Hepatocyte (in vitro differentiated cells): ENCODE data around the gene TMEM92. TPM values are rescaled to one million over a fixed set of nuclear protein-coding genes. Genes with fewer than 3 reads are reported as not detected.
"Not testable (repeated sequence)": the region's sequence is repeated elsewhere in the genome, so short reads cannot be mapped to it uniquely, and the experiment has no call there.

ENCODE experiments used
- DNase-seq: peaks from one replicate; pipeline ENCODE4 v3.0.0-alpha.2; 2016; ENCODE audit warnings: low spot score
- H2AFZ ChIP-seq: fragments of 200-600 bp; sonication (generic); 2 replicates; pipeline ENCODE4 v1.6.0; 2016; ENCODE audit warnings: antibody characterized with exemption, mild to moderate bottlenecking
- H3K27ac ChIP-seq: fragments of 200-600 bp; sonication (generic); 2 replicates; pipeline ENCODE4 v1.5.1; 2016; ENCODE audit warnings: mild to moderate bottlenecking
- H3K27me3 ChIP-seq: fragments of 200-600 bp; sonication (generic); 2 replicates; pipeline ENCODE4 v1.6.1; 2016
- H3K36me3 ChIP-seq: fragments of 200-600 bp; sonication (generic); replicated peaks from 2 replicates; pipeline ENCODE4 v1.5.1; 2016; ENCODE audit warnings: low read depth; ENCODE audit not compliant: insufficient read depth
- H3K4me1 ChIP-seq: fragments of 200-600 bp; sonication (generic); 2 replicates; pipeline ENCODE4 v1.5.1; 2016; ENCODE audit warnings: mild to moderate bottlenecking, moderate library complexity; ENCODE audit not compliant: insufficient read depth
- H3K4me2 ChIP-seq: fragments of 200-600 bp; sonication (generic); 2 replicates; pipeline ENCODE4 v1.6.0; 2016
- H3K4me3 ChIP-seq: fragments of 200-600 bp; sonication (generic); 2 replicates; pipeline ENCODE4 v1.5.1; 2016; ENCODE audit warnings: mild to moderate bottlenecking
- H3K79me2 ChIP-seq: fragments of 200-600 bp; sonication (generic); 2 replicates; pipeline ENCODE4 v1.6.0; 2017; ENCODE audit warnings: mild to moderate bottlenecking
- H3K9me2 ChIP-seq: fragments of 200-600 bp; sonication (generic); replicated peaks from 2 replicates; pipeline ENCODE4 v1.6.0; 2017; ENCODE audit warnings: mild to moderate bottlenecking; ENCODE audit not compliant: insufficient read depth
- H3K9me3 ChIP-seq: fragments of 200-600 bp; sonication (generic); 2 replicates; pipeline ENCODE4 v1.5.1; 2016; ENCODE audit warnings: low read depth, mild to moderate bottlenecking
- H4K20me1 ChIP-seq: fragments of 200-600 bp; sonication (generic); 2 replicates; pipeline ENCODE4 v1.6.0; 2016; ENCODE audit warnings: mild to moderate bottlenecking; ENCODE audit not compliant: insufficient read depth, poor library complexity, severe bottlenecking
- CTCF ChIP-seq: fragments of 200-600 bp; sonication (generic); IDR thresholded peaks from 2 replicates; pipeline ENCODE4 v1.5.1; 2016; ENCODE audit warnings: antibody characterized with exemption, mild to moderate bottlenecking; ENCODE audit not compliant: poor library complexity
- EZH2 ChIP-seq: fragments of 200-600 bp; sonication (generic); IDR thresholded peaks from 2 replicates; pipeline ENCODE4 v1.6.1; 2016; ENCODE audit warnings: antibody characterized with exemption, mild to moderate bottlenecking, borderline replicate concordance
- EZH2phosphoT487 ChIP-seq: fragments of 200-600 bp; sonication (generic); IDR thresholded peaks from one replicate; pipeline ENCODE4 v1.6.1; 2018; ENCODE audit warnings: antibody characterized with exemption, mild to moderate bottlenecking, low read depth, moderate library complexity; ENCODE audit not compliant: unreplicated experiment, severe bottlenecking
- WGBS: methylation state at CpG from one replicate; pipeline ENCODE4 v1.1.6; 2016; ENCODE audit warnings: low lambda C conversion rate; ENCODE audit errors: missing lambda C conversion rate; 5-methylcytosine and 5-hydroxymethylcytosine counted together
- polyA plus RNA-seq: library from polyadenylated mRNA; unstranded; fragments of >200 nt; fragmentation: Nextera tagmentation; extraction: Ambion mirVana; gene quantifications from 2 replicates; pipeline ENCODE4 v1.2.1, GENCODE V29; 2016
- total RNA-seq: library from RNA; depleted of rRNA; stranded (reverse); fragments of >200 nt; gene quantifications from 2 replicates; pipeline ENCODE4 v1.2.3, GENCODE V29; 2014

The TMEM92 gene
- total and polyA plus RNA-seq, 2 experiments from 2014 or later = 6.9 to 21.7 TPM

GRCh38 chr17:50299776-50300175 lies 25.5 kb downstream of the TMEM92 start:
- Histone ChIP-seq H2AFZ (no peak overlapping the region), H3K4me2 (no peak overlapping the region), H3K4me3 (no peak overlapping the region), H3K9me2 (no peaks in the 10 kb centered on the region), H3K4me1 (peaks cover 4% of the 10 kb centered on the region), H3K27me3 (no peaks in the 10 kb centered on the region), H3K79me2 (no peaks in the 10 kb centered on the region), H3K9me3 (no peaks in the 10 kb centered on the region), H3K36me3 (no peaks in the 10 kb centered on the region), H3K27ac (no peak overlapping the region), H4K20me1 (no peaks in the 10 kb centered on the region)
- DNase-seq = no peak
- no peak for TF ChIP-seq EZH2phosphoT487
- TF ChIP-seq CTCF = no peak
- TF ChIP-seq EZH2 = no peak
- 76% methylated on average over 3 of the region's 3 CpGs for WGBS

- H3K27ac ChIP-seq, H4K20me1 ChIP-seq, H3K4me3 ChIP-seq, H3K79me2 ChIP-seq, H3K36me3 ChIP-seq, H2AFZ ChIP-seq, DNase-seq, H3K9me3 ChIP-seq, H3K27me3 ChIP-seq, H3K4me2 ChIP-seq, H3K9me2 ChIP-seq: not testable (repeated sequence)
- peaks cover 12% of the 10 kb centered on the region for H3K4me1 ChIP-seq
- WGBS = 91% methylated on average over 1 of the region's 1 CpG
These were observed 26.6 kb downstream of the TMEM92 start for GRCh38 chr17:50300824-50301223.

GRCh38 chr17:50301891-50302584 lies 27.8 kb downstream of the TMEM92 start:
- H3K4me1 ChIP-seq = peaks cover 12% of the 10 kb centered on the region
- no peaks in the 10 kb centered on the region for H3K9me3 ChIP-seq
- no peaks in the 10 kb centered on the region for H3K9me2 ChIP-seq
- no peaks in the 10 kb centered on the region for H3K79me2 ChIP-seq
- no peak overlapping the region for H2AFZ ChIP-seq
- H3K36me3 ChIP-seq = no peaks in the 10 kb centered on the region
- H3K27me3 ChIP-seq = no peaks in the 10 kb centered on the region
- TF ChIP-seq CTCF = no peak
- no peak for TF ChIP-seq EZH2phosphoT487
- no peak for TF ChIP-seq EZH2
- no peak for DNase-seq
- no peak overlapping the region for H3K4me2 ChIP-seq
- WGBS = 70% methylated on average over 9 of the region's 9 CpGs
- H3K4me3 ChIP-seq = no peak overlapping the region
- H4K20me1 ChIP-seq = no peaks in the 10 kb centered on the region
- H3K27ac ChIP-seq = no peak overlapping the region

- no peaks in the 10 kb centered on the region for H3K9me2 ChIP-seq
- H3K4me1 ChIP-seq = peaks cover 12% of the 10 kb centered on the region
- no peak for TF ChIP-seq EZH2
- no peak for TF ChIP-seq CTCF
- no peak for TF ChIP-seq EZH2phosphoT487
- H3K27me3 ChIP-seq = no peaks in the 10 kb centered on the region
- no peaks in the 10 kb centered on the region for H3K9me3 ChIP-seq
- H3K36me3 ChIP-seq = no peaks in the 10 kb centered on the region
- no peak overlapping the region for H3K4me2 ChIP-seq
- H2AFZ ChIP-seq = no peak overlapping the region
- WGBS = 81% methylated on average over 11 of the region's 11 CpGs
- no peak for DNase-seq
- H4K20me1 ChIP-seq = no peaks in the 10 kb centered on the region
- no peak overlapping the region for H3K4me3 ChIP-seq
- H3K79me2 ChIP-seq = no peaks in the 10 kb centered on the region
- no peak overlapping the region for H3K27ac ChIP-seq
These were observed 28.8 kb downstream of the TMEM92 start for GRCh38 chr17:50303051-50303450.
